ENCODE measurements around the gene DAND5. TPM values are rescaled to one million over a fixed set of nuclear protein-coding genes. Genes with fewer than 3 reads are reported as not detected.

Gene DAND5
- total and polyA plus RNA-seq, 2 donors (not counting 1 experiment from before 2014, with no cell fraction given) = not detected

- Histone ChIP-seq H3K9me3 (ENCODE audit: control extremely low read depth in 1 of 3, control insufficient read depth in 2 of 3, insufficient read depth in 1 of 3, low read length in 2 of 3) (peaks cover 0 to 18% (median 0%) of the 10 kb centered on the region in 3 donors), H3K4me3 (ENCODE audit: control extremely low read depth in 1 of 5, extremely low read depth in 1 of 5, insufficient read depth in 1 of 5, low read depth in 2 of 5, low read length in 4 of 5) (no peak overlapping the region), H3K9ac (ENCODE audit: low read length) (no peak overlapping the region), H3K27ac (ENCODE audit: low read length in 2 of 2) (no peak overlapping the region), H3K27me3 (replicated peaks in 1 of 4; ENCODE audit: control extremely low read depth in 1 of 4, control insufficient read depth in 3 of 4, insufficient read depth in 4 of 4, low read length in 3 of 4) (peaks cover 0 to 42% (median 21%) of the 10 kb centered on the region in 4 experiments), H4K20me1 (ENCODE audit: control insufficient read depth, insufficient read depth, low read length, poor library complexity, severe bottlenecking) (no peaks in the 10 kb centered on the region), H3K79me2 (ENCODE audit: control insufficient read depth, insufficient read depth, low read length) (no peaks in the 10 kb centered on the region), H3K36me3 (replicated peaks in 1 of 2; ENCODE audit: control extremely low read depth in 1 of 2, control insufficient read depth in 1 of 2, extremely low read depth in 1 of 2, insufficient read depth in 2 of 2, low read length in 1 of 2) (no peaks in the 10 kb centered on the region), H2AFZ (ENCODE audit: insufficient read depth, low read depth, low read length, poor library complexity, severe bottlenecking) (no peak overlapping the region), H3K4me2 (replicated peaks; ENCODE audit: low read depth, low read length, poor library complexity, severe bottlenecking) (no peak overlapping the region), H3K4me1 (ENCODE audit: control insufficient read depth in 2 of 2, insufficient read depth in 2 of 2, low read length in 2 of 2) (peaks cover 10 to 20% of the 10 kb centered on the region in 2 donors)
- intact Hi-C loops (cut with micrococcal nuclease) = no loop called here
- TF ChIP-seq CTCF (IDR thresholded peaks at IDR 0.05) (no peak), EZH2 (IDR thresholded peaks at IDR 0.05; ENCODE audit: borderline replicate concordance, insufficient read depth, low read depth, low read length, poor library complexity, severe bottlenecking) (no peak)
- no peak for ATAC-seq (ENCODE audit: low read depth)
- H3K4me1 Mint-ChIP-seq = peaks cover under 1% of the 10 kb centered on the region
- WGBS (ENCODE audit: insufficient coverage) = 91% methylated on average over 11 of the region's 17 CpGs
- ChIA-PET CTCF (interaction anchor here (1.1 to 2.9 kb wide), 3 partner anchors 48 to 87 kb away, joined by 3 to 12 read pairs (median 3); no protein-coding TSS in a partner anchor), POLR2A (no interaction called here)
- H3K9me3 Mint-ChIP-seq (ENCODE audit: insufficient read depth) = no peaks in the 10 kb centered on the region
- no peak overlapping the region for H3K27ac Mint-ChIP-seq
- H3K27me3 Mint-ChIP-seq = peaks cover 39% of the 10 kb centered on the region
- H3K4me3 Mint-ChIP-seq = no peak overlapping the region
- no peak for DNase-seq
Observed at GRCh38 chr19:13007292-13008045, 38.1 kb downstream of the DAND5 start.

Measured in B cell (primary cell).